Right ventricle myocardium inferior (tissue), 1 donor: Measurements from ENCODE around the gene MTX2. TPM values are rescaled to one million over a fixed set of nuclear protein-coding genes. Genes with fewer than 3 reads are reported as not detected.
"Not testable (repeated sequence)": the region's sequence is repeated elsewhere in the genome, so short reads cannot be mapped to it uniquely, and the experiment has no call there.

Source experiments
- ATAC-seq: fragments of 200-7000 bp; cut with Tn5 transposase; one replicate; pipeline ENCODE4 v1.9.1; 2020; ENCODE audit warnings: mild to moderate bottlenecking, moderate library complexity
- DNase-seq: peaks from one replicate; pipeline ENCODE4 v3.0.0; 2021; ENCODE audit errors: missing footprints
- intact Hi-C: fragments of 100-400 bp; cut with DNase I; formaldehyde crosslinking; loops from one replicate; pipeline ENCODE4 v1.11.0; 2022
- total RNA-seq: library from RNA; stranded (reverse); fragmentation: NEBNext Ultra II Directional; extraction: Animal tissue kit (Norgen Biotek cat#: 25700); gene quantifications from one replicate; pipeline ENCODE4 v1.2.1, GENCODE V29; 2021
- donor health status: DM: no; HTN: yes; CAD: no; lungs with severe emphysema.

Gene MTX2
- total RNA-seq, 1 donor from 2014 or later, result 51.0 TPM

- no peak for DNase-seq
- ATAC-seq, result no peak
- intact Hi-C loops, result no loop called here
These were observed 70.0 kb downstream of the MTX2 start for GRCh38 chr2:176339208-176339607.

GRCh38 chr2:176356251-176356650 is 87.0 kb downstream of the MTX2 start:
- ATAC-seq (no peak), DNase-seq (no peak)
- intact Hi-C loops, result no loop called here

- ATAC-seq (no peak), DNase-seq (no peak)
- intact Hi-C loops, result no loop called here
These were observed 95.2 kb downstream of the MTX2 start for GRCh38 chr2:176364273-176364977.

GRCh38 chr2:176368349-176368748 is 99.1 kb downstream of the MTX2 start:
- DNase-seq (no peak), ATAC-seq (no peak)
- intact Hi-C loops, result no loop called here

- intact Hi-C loops, result no loop called here
- ATAC-seq, result no peak
- no peak for DNase-seq
These were observed 101.4 kb downstream of the MTX2 start for GRCh38 chr2:176370467-176371171.

GRCh38 chr2:176373155-176373554 is 103.9 kb downstream of the MTX2 start:
- ATAC-seq, intact Hi-C loops, DNase-seq: not testable (repeated sequence)

- intact Hi-C loops, result no loop called here
- no peak for ATAC-seq
- no peak for DNase-seq
These were observed 109.1 kb downstream of the MTX2 start for GRCh38 chr2:176378323-176378722.

GRCh38 chr2:176380341-176380740 is 111.1 kb downstream of the MTX2 start:
- intact Hi-C loops, result no loop called here

GRCh38 chr2:176383100-176383499 is 113.9 kb downstream of the MTX2 start:
- DNase-seq (no peak), ATAC-seq (no peak)
- intact Hi-C loops, result no loop called here

More at GRCh38 chr2:176380341-176380740, 111.1 kb downstream of the MTX2 start:
- ATAC-seq, result no peak
- no peak for DNase-seq

- intact Hi-C loops, result no loop called here
- DNase-seq (no peak), ATAC-seq (no peak)
These were observed 114.7 kb downstream of the MTX2 start for GRCh38 chr2:176383836-176384442.

GRCh38 chr2:176385219-176385759 is 116.0 kb downstream of the MTX2 start:
- intact Hi-C loops, result no loop called here
- DNase-seq (no peak), ATAC-seq (no peak)

GRCh38 chr2:176385838-176386237 is 116.6 kb downstream of the MTX2 start:
- no peak for ATAC-seq
- intact Hi-C loops, result no loop called here

More at GRCh38 chr2:176385838-176386237, 116.6 kb downstream of the MTX2 start:
- DNase-seq, result no peak

Other genes starting within 250 kb of the MTX2 start
- gene EVX2, start 185.5 kb upstream of the MTX2 start, total RNA-seq, result not detected
- gene HOXD13, start 176.7 kb upstream of the MTX2 start, total RNA-seq, result not detected
- gene HOXD12, start 169.6 kb upstream of the MTX2 start, total RNA-seq, result not detected
- not detected for gene HOXD11, start 162.2 kb upstream of the MTX2 start, total RNA-seq
- not detected for gene HOXD10, start 152.7 kb upstream of the MTX2 start, total RNA-seq
- not detected for gene HOXD9, start 146.7 kb upstream of the MTX2 start, total RNA-seq
- 0.16 TPM for gene HOXD8, start 139.7 kb upstream of the MTX2 start, total RNA-seq
- not detected for gene HOXD4, start 117.9 kb upstream of the MTX2 start, total RNA-seq
- 0.30 TPM for gene HOXD3, start 112.1 kb upstream of the MTX2 start, total RNA-seq
- not detected for gene HOXD1, start 80.8 kb upstream of the MTX2 start, total RNA-seq